Measurements from ENCODE around the gene PCDH1.

DNA sequence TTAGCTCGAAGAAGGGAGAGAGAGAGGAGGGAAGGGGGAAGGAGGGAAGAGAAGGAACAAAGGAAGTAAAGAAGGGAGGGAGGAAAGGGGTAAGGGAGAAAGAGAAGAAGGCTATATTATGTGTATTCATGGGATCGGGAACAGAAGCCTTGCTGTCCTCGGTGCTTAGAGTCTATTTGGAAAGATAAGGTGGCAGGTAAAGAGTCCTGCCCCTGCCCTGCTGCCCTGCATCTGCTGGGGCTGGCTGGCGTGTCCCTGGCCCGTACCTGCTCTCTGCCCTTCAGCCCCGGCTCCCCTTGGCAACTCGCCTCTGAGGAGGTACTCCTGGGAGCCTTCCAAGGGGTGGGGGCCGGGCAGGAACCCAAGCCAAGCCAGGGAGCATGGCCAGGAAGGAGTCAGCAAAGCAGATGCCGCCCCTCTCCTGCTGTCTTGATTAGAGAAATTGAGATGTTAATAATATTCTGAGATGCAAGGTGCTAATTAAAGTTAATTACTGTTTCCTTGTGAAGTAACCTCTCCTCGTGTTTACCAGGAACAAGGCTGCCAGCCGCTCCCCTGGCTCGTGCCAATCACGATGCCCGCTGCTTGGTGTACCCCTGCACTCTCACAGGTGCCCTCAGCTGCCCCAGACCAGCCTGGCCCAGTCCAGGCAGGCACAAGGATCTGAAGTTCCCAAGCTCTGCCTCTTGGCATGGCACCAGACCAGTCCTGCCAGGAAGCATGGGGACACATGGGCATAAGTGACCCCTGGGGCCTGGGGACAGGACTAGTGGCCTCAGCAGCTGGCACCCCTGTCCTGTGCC, 36.6 kb downstream of the PCDH1 start:
- no peak for TF ChIP-seq NCOA2 (CRISPR knock-in tag; IDR thresholded peaks at IDR 0.05)
- TF ChIP-seq, protein P1, sequence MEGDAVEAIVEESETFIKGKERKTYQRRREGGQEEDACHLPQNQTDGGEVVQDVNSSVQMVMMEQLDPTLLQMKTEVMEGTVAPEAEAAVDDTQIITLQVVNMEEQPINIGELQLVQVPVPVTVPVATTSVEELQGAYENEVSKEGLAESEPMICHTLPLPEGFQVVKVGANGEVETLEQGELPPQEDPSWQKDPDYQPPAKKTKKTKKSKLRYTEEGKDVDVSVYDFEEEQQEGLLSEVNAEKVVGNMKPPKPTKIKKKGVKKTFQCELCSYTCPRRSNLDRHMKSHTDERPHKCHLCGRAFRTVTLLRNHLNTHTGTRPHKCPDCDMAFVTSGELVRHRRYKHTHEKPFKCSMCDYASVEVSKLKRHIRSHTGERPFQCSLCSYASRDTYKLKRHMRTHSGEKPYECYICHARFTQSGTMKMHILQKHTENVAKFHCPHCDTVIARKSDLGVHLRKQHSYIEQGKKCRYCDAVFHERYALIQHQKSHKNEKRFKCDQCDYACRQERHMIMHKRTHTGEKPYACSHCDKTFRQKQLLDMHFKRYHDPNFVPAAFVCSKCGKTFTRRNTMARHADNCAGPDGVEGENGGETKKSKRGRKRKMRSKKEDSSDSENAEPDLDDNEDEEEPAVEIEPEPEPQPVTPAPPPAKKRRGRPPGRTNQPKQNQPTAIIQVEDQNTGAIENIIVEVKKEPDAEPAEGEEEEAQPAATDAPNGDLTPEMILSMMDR (CRISPR knock-in tag; IDR thresholded peaks at IDR 0.05), result no peak
